A673 (cell line): ENCODE results near the gene HUS1B. TPM values are rescaled to one million over a fixed set of nuclear protein-coding genes. Genes with fewer than 3 reads are reported as not detected.

Experiments
- BruUV-seq: library from RNA; stranded (reverse); fragments of 400-500 nt; replicated peaks from 2 replicates; lab custom pipeline; 2021; lab: Mats Ljungman, UMichigan
- CTCF ChIA-PET: fragments of 300-600 bp; sonication (Branson Sonifier 250); formaldehyde crosslinking; loops from one replicate; lab custom pipeline; 2022; ENCODE audit warnings: antibody characterized with exemption; lab: Charles Lee
- POLR2A ChIA-PET: fragments of 300-600 bp; sonication (Branson Sonifier 250); formaldehyde crosslinking; loops from one replicate; lab custom pipeline; 2022; ENCODE audit warnings: antibody characterized with exemption; ENCODE audit not compliant: low non-redundant PET; lab: Charles Lee
- DNase-seq: peaks from one replicate; pipeline ENCODE4 v3.0.0-alpha.2; 2015; ENCODE audit warnings: low spot score
- H3K27ac ChIP-seq: fragments of 200-600 bp; sonication (generic); 2 replicates; pipeline ENCODE4 v1.5.1; 2016; ENCODE audit warnings: mixed run types, low read depth, mild to moderate bottlenecking, mixed read lengths, antibody characterized with exemption, low read length; ENCODE audit not compliant: poor library complexity, severe bottlenecking
- H3K27me3 ChIP-seq: fragments of 200-600 bp; sonication (generic); replicated peaks from 2 replicates; pipeline ENCODE4 v1.6.1; 2017; ENCODE audit warnings: mixed run types, low read depth, mild to moderate bottlenecking, mixed read lengths, antibody characterized with exemption, low read length; ENCODE audit not compliant: insufficient read depth, poor library complexity
- H3K36me3 ChIP-seq: fragments of 200-600 bp; sonication (generic); 2 replicates; pipeline ENCODE4 v1.6.1; 2016; ENCODE audit warnings: mixed run types, mild to moderate bottlenecking, mixed read lengths, antibody characterized with exemption, low read length; ENCODE audit not compliant: insufficient read depth, poor library complexity, severe bottlenecking
- H3K4me1 ChIP-seq: fragments of 200-600 bp; sonication (generic); 2 replicates; pipeline ENCODE4 v1.6.1; 2017; ENCODE audit warnings: mixed run types, mild to moderate bottlenecking, mixed read lengths, antibody characterized with exemption, low read length; ENCODE audit not compliant: insufficient read depth, poor library complexity, severe bottlenecking
- H3K4me3 ChIP-seq: fragments of 200-600 bp; sonication (generic); 2 replicates; pipeline ENCODE4 v1.5.1; 2016; ENCODE audit warnings: low read depth, mixed run types, mild to moderate bottlenecking, mixed read lengths, low read length; ENCODE audit not compliant: poor library complexity, severe bottlenecking
- H3K9me3 ChIP-seq: fragments of 200-600 bp; sonication (generic); 2 replicates; pipeline ENCODE4 v1.6.1; 2016; ENCODE audit warnings: mixed run types, low read depth, mild to moderate bottlenecking, mixed read lengths, antibody characterized with exemption, low read length; ENCODE audit not compliant: poor library complexity, severe bottlenecking
- EZH2 ChIP-seq: fragments of 200-600 bp; sonication (generic); IDR thresholded peaks from 2 replicates; pipeline ENCODE4 v1.6.1; 2017; ENCODE audit warnings: borderline replicate concordance, low read depth, mild to moderate bottlenecking, mixed read lengths, antibody characterized with exemption, low read length; ENCODE audit not compliant: poor library complexity, severe bottlenecking
- intact Hi-C: fragments of 100-400 bp; cut with micrococcal nuclease; formaldehyde crosslinking; loops from one replicate; pipeline ENCODE4 v1.10.0; 2022; ENCODE audit not compliant: unreplicated experiment
- total RNA-seq: library from RNA; stranded (reverse); gene quantifications from 2 replicates; pipeline ENCODE4 v1.2.3, GENCODE V29; 2021
- TF ChIP-seq, protein P1 (sequence below): fragments of 300-800, 200-600 bp; sonication (generic); conservative IDR thresholded peaks from 2 replicates; pipeline ENCODE4 v1.5.1; 2017; ENCODE audit warnings: low read depth, mild to moderate bottlenecking, antibody characterized with exemption, low read length, moderate library complexity, mixed read lengths

HUS1B gene
- total RNA-seq, 1 experiment from 2014 or later, result 0.88 TPM

GRCh38 chr6:626236-626635, 30.7 kb downstream of the HUS1B start:
- ChIA-PET CTCF (no interaction called here), POLR2A (no interaction called here)
- Histone ChIP-seq H3K4me3 (no peak overlapping the region), H3K36me3 (no peaks in the 10 kb centered on the region), H3K9me3 (no peaks in the 10 kb centered on the region), H3K27me3 (no peaks in the 10 kb centered on the region), H3K27ac (no peak overlapping the region), H3K4me1 (no peaks in the 10 kb centered on the region)
- intact Hi-C loops, result no loop called here
- BruUV-seq, result no TSS peak
- no peak for TF ChIP-seq EZH2
- TF ChIP-seq, protein P1, sequence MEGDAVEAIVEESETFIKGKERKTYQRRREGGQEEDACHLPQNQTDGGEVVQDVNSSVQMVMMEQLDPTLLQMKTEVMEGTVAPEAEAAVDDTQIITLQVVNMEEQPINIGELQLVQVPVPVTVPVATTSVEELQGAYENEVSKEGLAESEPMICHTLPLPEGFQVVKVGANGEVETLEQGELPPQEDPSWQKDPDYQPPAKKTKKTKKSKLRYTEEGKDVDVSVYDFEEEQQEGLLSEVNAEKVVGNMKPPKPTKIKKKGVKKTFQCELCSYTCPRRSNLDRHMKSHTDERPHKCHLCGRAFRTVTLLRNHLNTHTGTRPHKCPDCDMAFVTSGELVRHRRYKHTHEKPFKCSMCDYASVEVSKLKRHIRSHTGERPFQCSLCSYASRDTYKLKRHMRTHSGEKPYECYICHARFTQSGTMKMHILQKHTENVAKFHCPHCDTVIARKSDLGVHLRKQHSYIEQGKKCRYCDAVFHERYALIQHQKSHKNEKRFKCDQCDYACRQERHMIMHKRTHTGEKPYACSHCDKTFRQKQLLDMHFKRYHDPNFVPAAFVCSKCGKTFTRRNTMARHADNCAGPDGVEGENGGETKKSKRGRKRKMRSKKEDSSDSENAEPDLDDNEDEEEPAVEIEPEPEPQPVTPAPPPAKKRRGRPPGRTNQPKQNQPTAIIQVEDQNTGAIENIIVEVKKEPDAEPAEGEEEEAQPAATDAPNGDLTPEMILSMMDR, result no peak
- DNase-seq, result no peak

DNA sequence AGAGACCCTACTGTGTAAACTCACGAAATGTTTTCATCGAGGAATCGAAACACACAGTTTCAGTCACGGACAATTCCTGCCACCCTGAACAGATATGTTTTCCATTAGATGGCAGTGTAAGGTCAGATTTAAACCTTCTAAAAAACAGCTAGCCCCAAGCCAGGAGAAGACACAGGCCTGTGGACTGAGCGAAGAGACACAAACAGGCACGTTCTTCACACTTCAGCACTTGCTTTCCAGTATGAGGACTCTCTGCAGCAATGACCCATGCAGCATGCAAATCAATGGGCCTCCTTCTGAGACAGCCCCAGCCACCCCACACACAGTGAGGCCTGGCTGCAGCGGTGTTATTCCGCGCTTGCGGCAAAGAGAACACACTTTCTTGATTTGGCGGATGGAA, 31.9 kb downstream of the HUS1B start:
- intact Hi-C loops, result no loop called here
- H3K27ac ChIP-seq, result no peak overlapping the region
- no peaks in the 10 kb centered on the region for H3K36me3 ChIP-seq
- no peaks in the 10 kb centered on the region for H3K4me1 ChIP-seq
- H3K9me3 ChIP-seq, result no peaks in the 10 kb centered on the region
- CTCF ChIA-PET, result no interaction called here
- H3K27me3 ChIP-seq, result no peaks in the 10 kb centered on the region
- POLR2A ChIA-PET, result no interaction called here
- BruUV-seq, result no TSS peak
- TF ChIP-seq, protein P1, result no peak; the same call in 1 of the 2 replicates
- no peak for TF ChIP-seq EZH2
- DNase-seq, result peak; percentile 3
- H3K4me3 ChIP-seq, result no peak overlapping the region

DNA sequence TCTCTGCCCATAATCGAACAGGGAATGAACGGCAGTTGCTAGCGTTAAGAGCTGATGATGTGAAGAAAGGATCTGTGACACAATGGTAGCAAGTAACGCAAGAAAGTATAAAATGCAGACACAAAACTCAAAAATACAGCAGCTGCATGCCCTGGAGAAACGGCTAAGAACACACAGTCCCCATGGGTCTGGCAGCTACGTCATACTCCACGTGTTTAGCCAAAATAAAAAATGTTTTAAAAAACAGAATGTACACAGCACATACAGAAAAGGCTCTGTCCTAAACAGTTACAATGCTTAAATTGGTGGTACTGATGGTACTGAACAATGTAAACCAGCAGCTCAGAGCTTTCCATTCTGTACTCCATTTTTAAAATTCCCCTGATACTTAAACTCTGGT, 34.4 kb downstream of the HUS1B start:
- intact Hi-C loops, result no loop called here
- no TSS peak for BruUV-seq

GRCh38 chr6:621931-622330, 35.0 kb downstream of the HUS1B start:
- ChIA-PET POLR2A (no interaction called here), CTCF (no interaction called here)
- TF ChIP-seq, protein P1, result no peak
- no peak for TF ChIP-seq EZH2
- intact Hi-C loops, result no loop called here
- H3K4me3 ChIP-seq, result no peak overlapping the region
- H3K27me3 ChIP-seq, result no peaks in the 10 kb centered on the region
- H3K9me3 ChIP-seq, result no peaks in the 10 kb centered on the region
- no peaks in the 10 kb centered on the region for H3K4me1 ChIP-seq
- BruUV-seq, result no TSS peak
- DNase-seq, result no peak
- no peaks in the 10 kb centered on the region for H3K36me3 ChIP-seq
- H3K27ac ChIP-seq, result no peak overlapping the region

More for the DNA sequence above, 34.4 kb downstream of the HUS1B start:
- no peak for TF ChIP-seq EZH2
- Histone ChIP-seq H3K27me3 (no peaks in the 10 kb centered on the region), H3K4me3 (no peak overlapping the region), H3K36me3 (no peaks in the 10 kb centered on the region), H3K27ac (no peak overlapping the region), H3K9me3 (no peaks in the 10 kb centered on the region), H3K4me1 (no peaks in the 10 kb centered on the region)
- no peak for DNase-seq
- ChIA-PET CTCF (no interaction called here), POLR2A (no interaction called here)
